ENCODE results near the gene RAB4A. TPM values are rescaled to one million over a fixed set of nuclear protein-coding genes. Genes with fewer than 3 reads are reported as not detected.

Gene RAB4A
- total RNA-seq, 1 donor from 2014 or later, result 47.1 TPM

DNA sequence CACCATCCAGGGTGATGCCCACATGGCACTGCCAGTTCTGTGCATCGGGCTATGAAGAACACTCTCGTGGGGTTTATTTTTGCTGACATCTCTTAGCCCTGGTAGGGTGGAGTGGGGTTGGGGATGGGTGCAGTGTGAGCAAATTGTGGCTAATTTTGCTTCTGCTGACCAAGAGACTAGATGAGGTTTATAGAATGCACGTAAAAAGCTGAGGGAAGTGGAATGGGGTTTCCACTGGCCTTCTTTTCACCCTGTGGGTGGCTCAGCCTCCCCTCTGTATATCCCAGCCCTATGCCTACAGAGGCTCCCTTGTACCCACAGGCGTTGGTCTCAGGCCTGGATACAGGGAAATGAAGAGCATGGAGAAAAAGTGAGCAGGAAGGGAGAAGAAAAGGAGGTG lies 44.1 kb upstream of the RAB4A start:
- no peaks in the 10 kb centered on the region for H3K27me3 ChIP-seq
- H3K9me3 ChIP-seq, result no peaks in the 10 kb centered on the region
- TF ChIP-seq, protein P1, sequence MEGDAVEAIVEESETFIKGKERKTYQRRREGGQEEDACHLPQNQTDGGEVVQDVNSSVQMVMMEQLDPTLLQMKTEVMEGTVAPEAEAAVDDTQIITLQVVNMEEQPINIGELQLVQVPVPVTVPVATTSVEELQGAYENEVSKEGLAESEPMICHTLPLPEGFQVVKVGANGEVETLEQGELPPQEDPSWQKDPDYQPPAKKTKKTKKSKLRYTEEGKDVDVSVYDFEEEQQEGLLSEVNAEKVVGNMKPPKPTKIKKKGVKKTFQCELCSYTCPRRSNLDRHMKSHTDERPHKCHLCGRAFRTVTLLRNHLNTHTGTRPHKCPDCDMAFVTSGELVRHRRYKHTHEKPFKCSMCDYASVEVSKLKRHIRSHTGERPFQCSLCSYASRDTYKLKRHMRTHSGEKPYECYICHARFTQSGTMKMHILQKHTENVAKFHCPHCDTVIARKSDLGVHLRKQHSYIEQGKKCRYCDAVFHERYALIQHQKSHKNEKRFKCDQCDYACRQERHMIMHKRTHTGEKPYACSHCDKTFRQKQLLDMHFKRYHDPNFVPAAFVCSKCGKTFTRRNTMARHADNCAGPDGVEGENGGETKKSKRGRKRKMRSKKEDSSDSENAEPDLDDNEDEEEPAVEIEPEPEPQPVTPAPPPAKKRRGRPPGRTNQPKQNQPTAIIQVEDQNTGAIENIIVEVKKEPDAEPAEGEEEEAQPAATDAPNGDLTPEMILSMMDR (IDR thresholded peaks at IDR 0.05), result no peak
- no peak overlapping the region for H3K4me3 ChIP-seq
- ATAC-seq, result no peak
- peaks cover 29% of the 10 kb centered on the region for H3K4me1 ChIP-seq
- H3K27ac ChIP-seq, result no peak overlapping the region
- DNase-seq, result no peak
- intact Hi-C loops (cut with DNase I), result no loop called here
- H3K36me3 ChIP-seq, result no peaks in the 10 kb centered on the region

DNA sequence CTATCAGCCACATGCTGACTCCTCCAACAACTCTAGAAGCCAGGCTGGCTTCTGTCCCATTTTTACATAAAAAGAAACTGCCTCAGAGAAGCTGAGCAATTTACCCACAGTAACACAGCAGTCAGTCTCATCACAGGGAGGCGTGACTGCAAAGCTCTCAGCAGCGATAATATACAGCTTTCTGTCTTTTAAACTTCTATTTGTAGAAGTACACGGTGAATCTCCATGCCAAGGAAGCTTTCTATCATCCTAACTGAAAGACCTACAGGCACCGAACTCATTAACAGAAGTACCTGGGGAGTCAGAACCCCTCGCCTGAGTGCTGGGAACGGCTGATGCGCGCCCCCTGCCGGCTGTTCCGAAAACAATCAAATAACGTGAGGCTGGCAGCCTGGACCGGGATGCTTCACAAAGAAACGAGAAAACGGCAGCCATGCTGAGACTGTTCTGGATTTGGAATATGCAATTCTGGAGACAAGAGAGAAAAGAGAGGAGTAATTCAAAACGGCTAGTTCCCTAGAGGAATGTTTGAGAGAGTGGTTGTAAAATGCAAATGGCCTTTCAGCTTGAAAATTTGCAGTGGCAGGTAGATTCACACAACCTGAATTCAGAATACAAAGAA lies 43.5 kb upstream of the RAB4A start:
- Histone ChIP-seq H3K36me3 (no peaks in the 10 kb centered on the region), H3K9me3 (no peaks in the 10 kb centered on the region), H3K4me3 (no peak overlapping the region), H3K4me1 (peaks cover 25% of the 10 kb centered on the region), H3K27ac (no peak overlapping the region), H3K27me3 (no peaks in the 10 kb centered on the region)
- TF ChIP-seq, protein P1 (IDR thresholded peaks at IDR 0.05), result peak; percentile 87
- DNase-seq (peak; percentile 89), ATAC-seq (peak; percentile 79)
- intact Hi-C loops (cut with DNase I), result no loop called here

DNA sequence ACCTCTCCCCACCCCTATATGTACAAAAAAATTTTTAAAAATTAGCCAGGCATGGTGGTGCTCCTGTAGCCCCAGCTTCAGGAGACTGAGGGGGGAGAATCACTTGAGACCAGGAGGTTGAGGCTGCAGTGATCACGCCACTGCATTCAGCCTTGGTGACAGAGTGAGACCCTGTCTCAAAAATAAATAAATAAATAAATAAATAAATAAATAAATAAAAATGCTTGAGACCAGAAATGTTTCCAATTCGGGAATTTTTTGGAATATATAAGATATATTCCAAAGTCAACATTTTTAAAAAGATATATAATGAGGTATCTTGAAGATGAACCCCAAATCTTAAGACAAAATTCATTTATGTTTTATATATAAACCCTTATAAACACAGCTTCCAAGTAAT lies 42.4 kb upstream of the RAB4A start:
- H3K4me1 ChIP-seq, result peaks cover 25% of the 10 kb centered on the region
- H3K9me3 ChIP-seq, result no peaks in the 10 kb centered on the region
- no peaks in the 10 kb centered on the region for H3K27me3 ChIP-seq
- no peak for ATAC-seq
- intact Hi-C loops (cut with DNase I), result no loop called here
- TF ChIP-seq, protein P1 (IDR thresholded peaks at IDR 0.05), result no peak
- no peak overlapping the region for H3K4me3 ChIP-seq
- no peak for DNase-seq
- no peak overlapping the region for H3K27ac ChIP-seq
- H3K36me3 ChIP-seq, result no peaks in the 10 kb centered on the region

DNA sequence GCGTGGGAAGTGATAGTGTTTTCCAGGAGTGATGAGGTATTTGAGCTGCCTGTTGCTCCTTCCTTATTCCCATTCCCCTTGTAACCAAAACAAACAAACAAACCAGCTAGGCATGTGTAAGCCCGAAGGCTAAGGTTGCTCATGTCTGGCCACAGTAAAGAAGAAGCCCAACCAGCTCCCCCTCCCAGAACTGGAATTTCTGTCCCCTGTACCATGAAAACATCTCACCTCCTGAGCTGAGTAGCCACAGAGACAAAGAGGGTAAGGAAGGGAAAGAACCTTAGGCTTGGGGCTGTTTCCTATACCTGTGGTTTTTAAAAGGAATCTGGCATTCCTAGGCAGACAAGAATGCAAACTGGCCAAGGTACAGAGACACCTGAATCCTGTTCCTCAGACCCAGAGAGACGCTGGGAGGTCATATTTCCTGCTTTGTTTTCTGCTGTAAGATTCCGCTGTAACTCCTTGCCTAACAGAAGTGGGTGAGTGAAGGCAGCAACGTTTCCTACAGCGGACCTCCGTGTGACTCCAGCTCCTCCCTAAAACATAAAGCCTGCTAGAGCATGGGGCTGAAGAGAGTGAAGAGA lies 41.7 kb upstream of the RAB4A start:
- Histone ChIP-seq H3K4me3 (no peak overlapping the region), H3K4me1 (peaks cover 25% of the 10 kb centered on the region), H3K36me3 (no peaks in the 10 kb centered on the region), H3K9me3 (no peaks in the 10 kb centered on the region), H3K27me3 (no peaks in the 10 kb centered on the region), H3K27ac (peak overlapping the region; percentile 25)
- ATAC-seq, result peak; percentile 23
- DNase-seq, result no peak
- TF ChIP-seq, protein P1 (IDR thresholded peaks at IDR 0.05), result no peak
- intact Hi-C loops (cut with DNase I), result no loop called here

DNA sequence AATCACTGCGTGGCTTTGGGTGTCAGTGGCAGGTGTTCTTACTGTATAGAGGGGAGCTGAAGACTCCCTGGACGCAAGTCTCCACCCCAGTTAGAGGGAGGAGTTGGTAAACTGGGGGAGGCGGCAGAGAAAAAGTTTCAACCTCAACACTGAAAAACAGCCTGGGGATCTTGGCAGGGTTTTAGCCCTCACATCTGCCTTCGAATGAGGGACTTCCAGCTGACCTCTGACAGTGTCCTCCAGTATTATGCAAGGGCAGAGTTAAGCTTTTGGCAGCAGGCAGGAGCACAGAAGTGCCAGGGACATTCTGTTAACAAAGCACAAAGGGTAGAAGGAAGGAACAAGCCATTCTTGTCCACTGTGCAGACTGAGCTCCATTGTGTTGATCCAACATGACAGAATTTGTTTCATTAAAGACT lies 41.2 kb upstream of the RAB4A start:
- TF ChIP-seq, protein P1 (IDR thresholded peaks at IDR 0.05), result no peak
- no peak for DNase-seq

More for the DNA sequence above, 41.2 kb upstream of the RAB4A start:
- no peaks in the 10 kb centered on the region for H3K9me3 ChIP-seq
- peaks cover 25% of the 10 kb centered on the region for H3K4me1 ChIP-seq
- H3K27ac ChIP-seq, result peak overlapping the region; percentile 48
- intact Hi-C loops (cut with DNase I), result loop anchor here (10.0 kb wide), 1 partner anchor 565 kb away; no protein-coding TSS in a partner anchor
- peak; percentile 73 for ATAC-seq
- H3K36me3 ChIP-seq, result no peaks in the 10 kb centered on the region
- no peak overlapping the region for H3K4me3 ChIP-seq
- no peaks in the 10 kb centered on the region for H3K27me3 ChIP-seq

Measured in upper lobe of right lung (tissue), 1 donor.